Measurements from ENCODE around the gene ZDHHC11B. TPM values are rescaled to one million over a fixed set of nuclear protein-coding genes. Genes with fewer than 3 reads are reported as not detected.
A peak's percentile ranks its signal among the peaks of the same experiment; 100 is the strongest.
"Not testable (repeated sequence)": the region's sequence is repeated elsewhere in the genome, so short reads cannot be mapped to it uniquely, and the experiment has no call there.

ZDHHC11B gene
- total RNA-seq, 1 donor from 2014 or later: 20.0 TPM

DNA sequence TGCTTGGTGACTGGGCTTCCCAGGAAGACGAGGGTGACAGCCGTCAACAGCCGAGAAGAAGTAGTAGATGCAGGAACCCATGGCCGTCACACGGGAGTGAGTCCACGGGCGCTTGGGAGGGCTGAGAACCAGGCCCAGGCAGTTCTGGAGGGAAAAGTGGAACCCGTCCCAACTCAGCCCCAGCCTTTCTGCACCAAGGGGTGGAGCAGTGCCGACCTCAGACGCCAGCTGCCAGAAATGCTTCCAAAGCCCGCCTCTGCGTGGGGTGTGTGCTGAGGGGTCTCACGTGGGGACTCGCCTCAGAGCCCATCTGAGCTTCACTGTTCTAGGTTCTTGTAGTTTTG, 12.0 kb downstream of the ZDHHC11B start:
- intact Hi-C loops (cut with micrococcal nuclease); ATAC-seq; DNase-seq: not testable (repeated sequence)

- ATAC-seq; DNase-seq; intact Hi-C loops (cut with micrococcal nuclease): not testable (repeated sequence)
Measured at GRCh38 chr5:771841-772546, 12.5 kb downstream of the ZDHHC11B start.

DNA sequence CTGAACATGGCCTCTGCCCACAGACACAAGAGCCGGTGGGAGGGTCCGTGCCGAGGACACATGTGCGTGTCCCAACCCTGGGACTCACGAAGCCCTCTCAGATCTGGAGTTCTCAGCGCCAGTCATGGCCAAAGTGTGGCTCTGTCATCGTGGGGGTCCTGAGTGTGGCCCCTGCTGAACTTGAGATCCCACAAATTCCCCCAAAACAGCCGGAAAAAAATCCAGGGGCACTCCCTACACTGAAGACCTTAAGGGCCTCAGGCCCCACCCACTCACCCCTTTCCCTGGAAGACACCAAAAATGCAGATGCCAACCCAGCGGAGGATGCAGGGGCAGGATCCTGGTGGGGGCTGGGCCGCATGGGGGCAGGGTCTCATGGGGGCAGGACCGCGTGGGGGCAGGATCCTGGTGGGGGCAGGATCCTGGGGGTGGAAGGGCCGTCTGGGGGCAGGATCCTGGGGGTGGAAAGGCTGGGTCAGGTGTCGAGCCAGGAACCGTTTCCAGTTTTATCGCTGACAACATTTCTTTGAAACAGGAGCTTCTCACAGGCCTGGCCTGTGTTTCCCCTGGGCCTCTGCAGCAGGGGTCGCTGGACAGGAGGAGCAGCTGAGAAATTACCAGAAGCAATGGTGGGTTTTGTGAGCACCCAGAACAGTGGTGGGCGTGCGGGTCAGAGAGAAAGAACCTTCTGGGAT, 13.3 kb downstream of the ZDHHC11B start:
- ATAC-seq; DNase-seq; intact Hi-C loops (cut with micrococcal nuclease): not testable (repeated sequence)

- intact Hi-C loops (cut with micrococcal nuclease); DNase-seq; ATAC-seq: not testable (repeated sequence)
Measured at GRCh38 chr5:770585-770984, 13.9 kb downstream of the ZDHHC11B start.

- intact Hi-C loops (cut with micrococcal nuclease); ATAC-seq: not testable (repeated sequence)
Measured at GRCh38 chr5:769485-770145, 14.9 kb downstream of the ZDHHC11B start.

GRCh38 chr5:766666-767431, 17.7 kb downstream of the ZDHHC11B start:
- ATAC-seq (no peak), DNase-seq (no peak)
- intact Hi-C loops (cut with micrococcal nuclease): no loop called here

More at GRCh38 chr5:769485-770145, 14.9 kb downstream of the ZDHHC11B start:
- DNase-seq: not testable (repeated sequence)

- ATAC-seq (no peak), DNase-seq (no peak)
- intact Hi-C loops (cut with micrococcal nuclease): no loop called here
Measured at GRCh38 chr5:765948-766631, 18.4 kb downstream of the ZDHHC11B start.

DNA sequence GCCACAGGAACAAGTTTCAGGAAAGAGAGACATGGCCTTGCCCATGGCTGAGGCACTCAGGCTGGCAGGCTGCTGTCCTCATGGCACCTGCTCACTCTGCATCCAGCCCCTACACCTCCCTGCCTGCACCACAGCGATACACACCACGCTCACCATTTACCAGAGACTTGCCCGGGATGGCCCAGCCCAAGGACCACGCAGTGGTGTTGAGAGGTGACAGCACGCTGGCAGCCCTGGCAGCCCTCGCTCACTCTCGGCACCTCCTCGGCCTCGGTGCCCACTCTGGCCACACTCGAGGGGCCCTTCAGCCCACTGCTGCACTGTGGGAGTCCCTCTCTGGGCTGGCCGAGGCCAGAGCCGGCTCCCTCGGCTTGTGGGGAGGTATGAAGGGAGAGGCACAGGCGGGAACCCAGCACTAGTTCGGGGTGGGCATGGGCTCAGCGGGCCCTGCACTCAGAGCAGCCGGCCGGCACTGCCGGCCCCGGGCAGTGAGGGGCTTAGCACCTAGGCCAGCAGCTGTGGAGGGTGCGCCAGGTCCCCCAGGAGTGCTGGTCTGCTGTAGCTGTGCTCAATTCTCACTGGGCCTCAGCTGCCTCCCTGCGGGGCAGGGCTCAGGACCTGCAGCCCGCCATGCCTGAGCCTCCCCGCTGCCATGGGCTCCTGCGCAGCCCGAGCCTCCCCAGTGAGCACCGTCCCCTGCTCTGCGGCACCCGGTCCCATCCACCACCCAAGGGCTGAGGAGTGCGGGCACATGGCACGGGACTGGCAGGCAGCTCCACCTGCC, 20.3 kb downstream of the ZDHHC11B start:
- DNase-seq (no peak), ATAC-seq (no peak)
- intact Hi-C loops (cut with micrococcal nuclease): no loop called here

- intact Hi-C loops (cut with micrococcal nuclease): no loop called here
- no peak for DNase-seq
- no peak for ATAC-seq
Measured at GRCh38 chr5:763397-763796, 21.1 kb downstream of the ZDHHC11B start.

DNA sequence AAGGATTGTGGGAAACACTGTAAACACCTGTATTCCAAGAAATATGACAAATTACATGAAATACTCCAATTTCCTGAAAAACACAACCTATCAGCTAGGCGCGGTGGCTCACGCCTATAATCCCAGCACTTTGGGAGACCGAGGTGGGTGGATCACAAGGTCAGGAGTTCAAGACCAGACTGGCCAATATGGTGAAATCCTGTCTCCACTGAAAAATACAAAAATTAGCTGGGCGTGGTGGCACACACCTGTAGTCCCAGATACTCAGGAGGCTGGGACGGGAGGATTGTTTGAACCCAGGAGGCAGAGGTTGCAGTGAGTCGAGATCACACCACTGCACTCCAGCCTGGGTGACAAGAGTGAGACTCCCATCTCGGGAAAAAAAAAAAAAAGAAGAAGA, 21.5 kb downstream of the ZDHHC11B start:
- ATAC-seq; intact Hi-C loops (cut with micrococcal nuclease); DNase-seq: not testable (repeated sequence)

DNA sequence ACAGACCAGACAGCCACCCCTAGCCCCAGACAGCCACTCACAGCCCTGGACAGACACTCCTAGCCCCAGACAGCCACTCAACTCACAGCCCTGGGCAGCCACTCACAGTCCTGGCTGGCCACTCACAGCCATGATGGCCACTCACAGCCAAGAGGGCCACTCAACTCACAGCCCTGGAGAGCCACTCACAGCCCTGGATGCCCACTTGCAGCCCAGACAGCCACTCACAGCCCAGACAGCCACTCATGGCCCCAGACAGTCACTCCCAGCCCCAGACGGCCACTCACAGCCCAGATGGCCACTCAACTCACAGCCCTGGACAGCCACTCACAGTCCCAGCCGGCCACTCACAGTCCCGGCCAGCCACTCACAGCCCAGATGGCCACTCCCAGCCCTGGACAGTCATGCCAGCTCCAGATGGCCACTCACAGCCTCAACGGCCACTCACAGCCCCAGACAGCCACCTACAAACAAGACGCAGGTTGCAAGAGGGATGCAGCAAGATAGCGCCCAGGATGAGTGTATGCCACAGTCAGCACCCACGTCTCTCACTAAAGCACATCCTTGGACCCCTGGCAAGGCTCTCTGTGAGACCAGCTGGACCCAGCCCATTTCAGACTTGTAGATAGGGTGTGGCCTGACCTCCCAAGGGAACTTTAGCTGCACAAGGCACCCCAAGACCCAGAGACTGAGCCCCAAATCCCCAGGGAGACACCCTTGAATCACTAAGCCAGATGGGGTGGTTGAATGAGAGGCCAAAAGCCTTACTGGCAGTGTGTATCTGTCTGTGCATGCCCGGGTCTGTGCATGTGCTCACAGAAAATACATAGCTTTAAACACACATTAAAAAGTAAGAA, 22.4 kb downstream of the ZDHHC11B start:
- ATAC-seq: no peak
- no peak for DNase-seq
- intact Hi-C loops (cut with micrococcal nuclease): no loop called here

DNA sequence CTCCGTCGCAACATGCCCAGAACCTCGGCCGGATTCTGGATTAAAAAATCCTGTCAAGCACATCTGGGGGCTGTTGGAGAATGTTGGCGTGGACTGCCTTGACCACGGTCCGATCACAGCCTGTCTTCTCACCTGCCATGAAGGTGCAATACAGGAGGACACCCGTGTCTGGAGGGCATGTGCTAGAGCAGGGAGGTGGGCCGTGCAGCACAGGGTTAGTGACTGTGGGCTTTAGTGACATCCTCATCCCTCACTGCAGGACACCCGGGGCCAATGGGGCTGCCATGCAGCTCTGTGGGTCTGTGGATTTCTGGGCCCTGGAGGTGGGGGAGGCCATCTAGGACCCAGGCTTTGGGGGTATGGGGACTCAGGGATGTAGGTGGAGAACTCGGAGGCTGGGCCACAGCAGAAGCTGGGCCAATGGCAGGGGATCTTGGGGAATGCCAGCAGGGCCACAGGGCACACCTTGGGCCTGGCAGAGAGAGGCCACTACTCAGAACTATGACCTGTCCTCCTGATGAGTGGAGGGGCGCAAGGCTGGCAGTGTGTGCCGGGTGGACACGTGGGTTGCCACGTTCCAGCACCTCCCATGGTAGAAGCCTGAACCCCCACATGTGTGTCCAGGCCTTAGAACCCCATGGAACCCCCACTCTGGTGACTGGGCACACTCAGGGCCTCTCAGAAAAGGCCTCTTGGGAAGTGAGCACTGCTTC, 23.3 kb downstream of the ZDHHC11B start:
- no peak for ATAC-seq
- DNase-seq: no peak
- intact Hi-C loops (cut with micrococcal nuclease): no loop called here

DNA sequence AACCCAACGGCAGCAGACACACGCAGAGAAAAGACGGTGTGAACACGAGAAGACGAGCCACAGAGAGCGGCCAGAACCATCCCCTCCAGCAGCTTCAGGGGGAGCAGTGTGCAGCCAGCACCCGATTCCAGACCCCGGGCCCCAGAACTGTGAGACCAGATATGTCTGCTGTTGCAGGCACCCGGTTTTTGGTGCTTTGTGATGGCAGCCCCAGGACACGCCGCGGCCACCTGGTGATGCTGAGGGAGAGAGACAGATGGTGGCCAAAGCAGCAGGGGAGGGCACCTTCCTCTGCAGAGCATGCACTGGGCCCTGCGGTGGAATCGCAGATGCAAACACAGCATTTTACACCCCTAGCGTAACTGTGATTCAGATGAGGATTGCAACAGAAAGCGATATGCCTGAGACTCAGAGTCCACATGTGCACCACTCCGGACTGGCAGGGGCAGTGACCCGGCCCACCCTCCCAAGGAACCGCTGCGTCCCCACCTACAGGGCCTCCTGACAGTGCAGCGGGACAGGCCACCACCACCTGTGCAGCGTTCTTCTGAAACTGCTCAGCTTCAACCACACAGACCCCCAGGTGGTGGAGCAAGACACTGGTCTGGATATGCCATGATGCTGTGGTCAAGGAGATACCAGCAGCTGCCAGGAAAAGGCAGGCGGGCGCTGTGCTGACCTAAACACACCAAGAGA, 24.0 kb downstream of the ZDHHC11B start:
- intact Hi-C loops (cut with micrococcal nuclease): no loop called here
- DNase-seq (no peak), ATAC-seq (no peak)

DNA sequence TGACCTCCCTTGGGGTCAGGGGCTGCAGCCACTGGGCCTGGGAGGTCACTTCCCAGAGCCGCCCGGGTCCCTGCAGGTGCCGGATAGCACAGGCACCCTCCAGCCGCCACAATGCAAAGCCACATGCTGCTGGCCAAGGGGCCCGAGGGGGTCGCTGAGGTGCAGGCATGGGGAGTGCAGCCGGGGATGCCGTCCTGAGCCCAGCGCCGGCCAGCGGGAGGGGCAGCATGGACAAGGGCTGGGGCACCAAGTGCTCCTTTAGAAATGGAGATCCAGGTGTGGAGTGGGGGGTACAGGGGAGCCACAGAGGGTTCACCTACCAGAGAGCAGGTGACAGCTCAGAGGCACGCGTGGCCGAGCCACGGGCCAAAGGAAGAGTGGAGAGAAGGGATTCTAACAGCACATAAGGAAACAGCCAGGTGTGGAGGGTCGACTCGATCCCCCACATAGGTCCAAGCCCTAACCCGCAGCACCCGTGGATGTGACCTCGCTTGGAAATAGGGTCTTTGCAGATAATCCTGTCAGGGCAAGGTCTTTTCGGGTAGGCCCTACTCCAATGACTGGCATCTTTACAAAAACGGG, 24.7 kb downstream of the ZDHHC11B start:
- no peak for ATAC-seq
- no peak for DNase-seq
- intact Hi-C loops (cut with micrococcal nuclease): no loop called here

DNA sequence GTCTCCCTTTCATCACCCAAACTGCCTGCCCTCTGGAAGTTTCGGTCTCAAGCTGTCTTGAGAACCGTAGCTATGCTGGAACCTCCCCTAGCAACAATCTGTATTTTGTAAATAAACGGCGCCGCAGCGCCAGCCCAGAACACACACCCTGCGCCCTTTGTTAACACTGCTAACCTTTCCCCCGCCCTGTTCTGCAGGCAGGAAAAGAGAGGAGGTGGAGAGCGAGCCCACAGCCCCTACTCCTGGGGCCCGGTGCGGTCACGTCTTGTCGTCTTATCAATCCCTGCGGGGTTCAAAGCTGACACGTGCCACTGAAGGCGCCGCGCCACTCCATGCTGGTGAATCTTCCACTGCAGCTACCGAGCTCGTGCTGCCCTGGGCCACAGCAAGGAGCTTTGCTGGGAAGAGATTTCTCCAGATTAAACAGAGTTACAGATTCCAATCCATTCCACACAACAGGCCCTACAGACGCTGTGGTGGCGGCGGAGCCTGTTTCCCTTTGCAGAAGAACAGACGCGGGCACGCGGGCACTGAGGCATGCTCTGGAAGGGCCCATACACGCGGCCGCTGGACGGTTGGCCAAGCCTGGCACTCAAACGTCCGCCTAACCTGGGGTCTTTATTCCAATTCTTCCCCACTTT, 25.3 kb downstream of the ZDHHC11B start:
- intact Hi-C loops (cut with micrococcal nuclease): no loop called here
- ATAC-seq (peak; percentile 75), DNase-seq (peak; percentile 84)
